HG03175 (cell line): ENCODE results near the gene PCDHB5.
"Not testable (repeated sequence)": the region's sequence is repeated elsewhere in the genome, so short reads cannot be mapped to it uniquely, and the experiment has no call there.

Source experiments
- ATAC-seq: cut with Tn5 transposase; IDR thresholded peaks from one replicate; pipeline ENCODE4 v1.9.1; 2021; ENCODE audit warnings: mild to moderate bottlenecking, moderate library complexity; ENCODE audit not compliant: unreplicated experiment

PCDHB5 gene

DNA sequence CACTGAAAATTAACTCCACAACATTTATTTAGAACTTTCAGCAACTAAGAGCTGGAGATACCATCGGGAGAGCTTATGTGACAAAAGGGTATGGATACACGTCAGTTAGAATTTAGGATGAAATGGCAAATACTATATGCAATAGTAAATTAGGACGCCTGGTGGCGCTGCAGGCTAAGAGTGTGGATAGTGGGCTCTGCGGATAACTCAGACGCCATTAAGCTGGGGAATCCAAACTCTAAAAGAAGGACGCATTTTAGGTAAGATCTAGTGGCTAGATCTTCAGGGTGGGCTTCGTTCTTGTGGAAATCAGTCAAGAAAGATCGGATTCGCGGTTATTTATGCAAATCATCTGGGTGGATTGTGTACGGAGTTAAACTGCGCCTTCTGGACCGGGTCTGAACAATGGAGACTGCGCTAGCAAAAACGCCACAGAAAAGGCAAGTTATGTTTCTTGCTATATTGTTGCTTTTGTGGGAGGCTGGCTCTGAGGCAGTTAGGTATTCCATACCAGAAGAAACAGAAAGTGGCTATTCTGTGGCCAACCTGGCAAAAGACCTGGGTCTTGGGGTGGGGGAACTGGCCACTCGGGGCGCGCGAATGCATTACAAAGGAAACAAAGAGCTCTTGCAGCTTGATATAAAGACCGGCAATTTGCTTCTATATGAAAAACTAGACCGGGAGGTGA is at the start of gene PCDHB5:
Gene PCDHB5, plus strand, starts transcription at position 177 of the 688 bp plus-strand sequence. Its CDS starts 229 bp downstream, at position 406.
- ATAC-seq: no peak

DNA sequence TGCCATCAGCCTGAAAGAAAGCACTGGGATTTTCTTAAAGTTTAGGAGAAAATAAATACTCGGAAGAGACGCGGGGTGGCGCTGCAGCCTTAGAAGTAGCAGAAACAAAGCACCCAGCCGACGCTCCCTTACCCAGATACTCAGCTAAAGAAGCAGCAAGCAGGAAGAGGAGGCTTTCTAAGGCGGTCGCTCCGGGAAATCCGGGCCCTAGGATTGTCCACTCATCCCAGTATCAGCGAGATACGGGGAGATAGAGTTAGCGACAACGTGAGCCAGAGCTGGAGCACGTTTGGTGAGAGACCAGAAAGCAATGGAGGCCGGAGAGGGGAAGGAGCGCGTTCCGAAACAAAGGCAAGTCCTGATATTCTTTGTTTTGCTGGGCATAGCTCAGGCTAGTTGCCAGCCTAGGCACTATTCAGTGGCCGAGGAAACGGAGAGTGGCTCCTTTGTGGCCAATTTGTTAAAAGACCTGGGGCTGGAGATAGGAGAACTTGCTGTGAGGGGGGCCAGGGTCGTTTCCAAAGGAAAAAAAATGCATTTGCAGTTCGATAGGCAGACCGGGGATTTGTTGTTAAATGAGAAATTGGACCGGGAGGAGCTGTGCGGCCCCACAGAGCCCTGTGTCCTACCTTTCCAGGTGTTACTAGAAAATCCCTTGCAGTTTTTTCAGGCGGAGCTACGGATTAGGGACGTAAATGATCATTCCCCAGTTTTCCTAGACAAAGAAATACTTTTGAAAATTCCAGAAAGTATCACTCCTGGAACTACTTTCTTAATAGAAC is 40.3 kb upstream of the PCDHB5 start, which contains the start of gene PCDHB2:
Gene PCDHB2, plus strand, starts transcription at position 135 of the 782 bp plus-strand sequence. Its CDS starts 176 bp downstream, at position 311.
- no peak for ATAC-seq

DNA sequence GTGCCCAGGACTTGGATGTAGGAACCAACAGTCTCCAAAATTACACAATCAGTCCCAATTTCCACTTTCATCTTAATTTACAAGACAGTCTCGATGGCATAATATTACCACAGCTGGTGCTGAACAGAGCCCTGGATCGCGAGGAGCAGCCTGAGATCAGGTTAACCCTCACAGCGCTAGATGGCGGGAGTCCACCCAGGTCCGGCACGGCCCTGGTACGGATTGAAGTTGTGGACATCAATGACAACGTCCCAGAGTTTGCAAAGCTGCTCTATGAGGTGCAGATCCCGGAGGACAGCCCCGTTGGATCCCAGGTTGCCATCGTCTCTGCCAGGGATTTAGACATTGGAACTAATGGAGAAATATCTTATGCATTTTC is 39.8 kb upstream of the PCDHB5 start:
- no peak for ATAC-seq

DNA sequence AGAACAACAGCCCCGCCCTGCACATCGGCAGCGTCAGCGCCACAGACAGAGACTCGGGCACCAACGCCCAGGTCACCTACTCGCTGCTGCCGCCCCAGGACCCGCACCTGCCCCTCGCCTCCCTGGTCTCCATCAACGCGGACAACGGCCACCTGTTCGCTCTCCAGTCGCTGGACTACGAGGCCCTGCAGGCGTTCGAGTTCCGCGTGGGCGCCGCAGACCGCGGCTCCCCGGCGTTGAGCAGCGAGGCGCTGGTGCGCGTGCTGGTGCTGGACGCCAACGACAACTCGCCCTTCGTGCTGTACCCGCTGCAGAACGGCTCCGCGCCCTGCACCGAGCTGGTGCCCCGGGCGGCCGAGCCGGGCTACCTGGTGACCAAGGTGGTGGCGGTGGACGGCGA is 38.8 kb upstream of the PCDHB5 start:
- not testable (repeated sequence) for ATAC-seq

DNA sequence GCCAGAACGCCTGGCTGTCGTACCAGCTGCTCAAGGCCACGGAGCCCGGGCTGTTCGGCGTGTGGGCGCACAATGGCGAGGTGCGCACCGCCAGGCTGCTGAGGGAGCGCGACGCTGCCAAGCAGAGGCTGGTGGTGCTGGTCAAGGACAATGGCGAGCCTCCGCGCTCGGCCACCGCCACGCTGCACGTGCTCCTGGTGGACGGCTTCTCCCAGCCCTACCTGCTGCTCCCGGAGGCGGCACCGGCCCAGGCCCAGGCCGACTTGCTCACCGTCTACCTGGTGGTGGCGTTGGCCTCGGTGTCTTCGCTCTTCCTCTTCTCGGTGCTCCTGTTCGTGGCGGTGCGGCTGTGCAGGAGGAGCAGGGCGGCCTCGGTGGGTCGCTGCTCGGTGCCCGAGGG is 38.4 kb upstream of the PCDHB5 start:
- not testable (repeated sequence) for ATAC-seq

DNA sequence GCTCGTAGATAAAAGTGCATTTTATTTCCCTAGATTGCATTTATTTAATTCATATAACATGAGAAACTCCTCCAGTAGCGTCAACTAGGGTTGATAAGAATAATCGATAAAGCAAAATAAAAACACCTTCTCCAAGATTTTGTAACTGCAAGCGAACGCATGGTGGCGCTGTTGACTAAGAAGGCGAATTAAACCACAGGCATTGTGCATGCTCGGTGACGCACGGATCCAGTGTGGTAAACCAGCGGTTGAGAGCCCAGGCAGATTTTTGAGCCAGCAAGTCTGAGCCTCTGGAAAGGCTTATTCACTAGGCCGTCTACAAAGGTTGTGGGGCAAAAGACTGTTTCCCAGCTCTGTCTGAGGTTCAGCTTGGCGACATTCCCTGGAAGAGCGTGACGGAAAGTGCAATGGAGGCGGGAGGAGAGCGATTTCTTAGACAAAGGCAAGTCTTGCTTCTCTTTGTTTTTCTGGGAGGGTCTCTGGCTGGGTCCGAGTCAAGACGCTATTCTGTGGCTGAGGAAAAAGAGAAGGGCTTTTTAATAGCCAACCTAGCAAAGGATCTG is 34.7 kb upstream of the PCDHB5 start, which contains the start of gene PCDHB3:
Gene PCDHB3, plus strand, starts transcription at position 231 of the 563 bp plus-strand sequence. Its CDS starts 177 bp downstream, at position 408.
- no peak for ATAC-seq

DNA sequence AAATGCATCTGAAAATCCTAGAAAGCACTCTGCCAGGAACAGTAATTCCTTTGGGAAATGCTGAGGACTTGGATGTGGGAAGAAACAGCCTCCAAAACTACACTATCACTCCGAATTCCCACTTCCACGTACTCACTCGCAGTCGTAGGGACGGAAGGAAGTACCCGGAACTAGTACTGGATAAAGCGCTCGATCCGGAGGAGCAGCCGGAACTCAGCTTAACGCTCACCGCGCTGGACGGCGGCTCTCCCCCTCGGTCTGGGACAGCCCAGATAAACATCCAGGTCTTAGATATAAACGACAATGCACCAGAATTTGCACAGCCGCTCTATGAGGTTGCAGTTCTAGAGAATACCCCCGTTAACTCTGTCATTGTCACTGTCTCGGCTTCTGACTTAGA is 33.9 kb upstream of the PCDHB5 start:
- no peak for ATAC-seq

DNA sequence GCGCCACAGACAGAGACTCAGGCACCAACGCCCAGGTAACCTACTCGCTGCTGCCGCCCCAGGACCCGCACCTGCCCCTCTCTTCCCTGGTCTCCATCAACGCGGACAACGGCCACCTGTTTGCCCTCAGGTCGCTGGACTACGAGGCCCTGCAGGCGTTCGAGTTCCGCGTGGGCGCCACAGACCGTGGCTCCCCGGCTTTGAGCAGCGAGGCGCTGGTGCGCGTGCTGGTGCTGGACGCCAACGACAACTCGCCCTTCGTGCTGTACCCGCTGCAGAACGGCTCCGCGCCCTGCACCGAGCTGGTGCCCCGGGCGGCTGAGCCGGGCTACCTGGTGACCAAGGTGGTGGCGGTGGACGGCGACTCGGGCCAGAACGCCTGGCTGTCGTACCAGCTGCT is 32.9 kb upstream of the PCDHB5 start:
- ATAC-seq: not testable (repeated sequence)

DNA sequence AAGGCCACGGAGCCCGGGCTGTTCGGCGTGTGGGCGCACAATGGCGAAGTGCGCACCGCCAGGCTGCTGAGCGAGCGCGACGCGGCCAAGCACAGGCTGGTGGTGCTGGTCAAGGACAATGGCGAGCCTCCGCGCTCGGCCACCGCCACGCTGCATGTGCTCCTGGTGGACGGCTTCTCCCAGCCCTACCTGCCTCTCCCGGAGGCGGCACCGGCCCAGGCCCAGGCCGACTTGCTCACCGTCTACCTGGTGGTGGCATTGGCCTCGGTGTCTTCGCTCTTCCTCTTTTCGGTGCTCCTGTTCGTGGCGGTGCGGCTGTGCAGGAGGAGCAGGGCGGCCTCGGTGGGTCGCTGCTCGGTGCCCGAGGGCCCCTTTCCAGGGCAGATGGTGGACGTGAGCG is 32.5 kb upstream of the PCDHB5 start:
- ATAC-seq: not testable (repeated sequence)

DNA sequence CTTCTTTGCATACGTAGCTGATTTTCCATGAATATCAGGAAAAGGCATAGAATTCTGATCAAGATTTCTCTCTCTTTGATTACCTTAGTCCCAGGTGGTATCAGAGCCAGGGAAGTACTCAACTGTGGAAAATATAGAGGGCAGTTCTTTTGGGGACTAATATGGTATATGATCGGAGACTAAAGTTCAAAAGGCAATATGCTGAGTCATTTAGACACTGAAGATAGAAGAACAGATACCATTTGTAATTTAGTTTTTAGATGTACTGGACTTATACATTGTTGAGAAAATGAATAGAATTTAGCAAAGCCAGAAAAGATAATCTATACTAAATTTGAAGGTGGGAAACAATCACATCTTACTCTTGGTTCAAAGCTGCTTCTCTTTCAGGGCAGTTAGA is 29.7 kb upstream of the PCDHB5 start:
- ATAC-seq: no peak

DNA sequence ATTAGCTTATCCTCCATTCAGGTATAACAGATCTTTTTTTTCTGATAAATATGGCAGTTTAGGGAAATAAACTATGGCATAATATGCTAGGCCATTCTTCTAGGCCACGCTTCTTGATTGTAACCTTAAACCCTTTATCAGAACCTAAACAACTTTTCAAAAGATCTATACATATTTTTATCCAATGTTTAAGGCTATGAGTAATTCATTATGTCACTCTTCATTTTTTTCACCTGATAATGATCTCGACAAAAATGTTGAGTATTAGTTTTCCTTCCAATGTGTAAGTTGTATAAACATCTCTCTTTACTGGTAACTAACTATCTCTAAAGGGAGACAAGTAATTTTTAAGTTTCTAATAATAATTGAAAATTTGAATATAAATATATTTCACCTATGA is 15.8 kb upstream of the PCDHB5 start:
- no peak for ATAC-seq

DNA sequence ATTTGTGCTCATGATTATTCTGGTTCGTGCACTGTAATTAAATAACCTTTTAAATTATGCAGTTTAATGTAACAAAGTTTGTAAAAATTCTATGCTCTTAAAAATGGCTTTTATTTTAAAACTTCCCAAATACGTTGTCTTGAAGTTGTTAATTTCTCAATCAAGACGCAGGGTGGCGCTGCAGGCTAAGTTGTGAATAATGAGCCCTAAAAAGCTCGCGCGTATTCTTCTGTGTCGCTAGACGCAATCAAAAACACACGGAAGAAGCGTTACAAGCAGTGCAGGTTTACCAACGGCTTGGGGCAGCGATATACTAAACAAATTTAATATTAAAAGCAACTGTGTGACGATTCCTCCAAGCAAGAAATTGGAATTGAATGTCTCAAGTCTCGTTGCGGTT is 13.4 kb upstream of the PCDHB5 start, which contains the start of gene PCDHB4:
Gene PCDHB4, plus strand, starts transcription at position 256 of the 400 bp plus-strand sequence. CDS start 181 bp downstream, outside the sequence.
- no peak for ATAC-seq

DNA sequence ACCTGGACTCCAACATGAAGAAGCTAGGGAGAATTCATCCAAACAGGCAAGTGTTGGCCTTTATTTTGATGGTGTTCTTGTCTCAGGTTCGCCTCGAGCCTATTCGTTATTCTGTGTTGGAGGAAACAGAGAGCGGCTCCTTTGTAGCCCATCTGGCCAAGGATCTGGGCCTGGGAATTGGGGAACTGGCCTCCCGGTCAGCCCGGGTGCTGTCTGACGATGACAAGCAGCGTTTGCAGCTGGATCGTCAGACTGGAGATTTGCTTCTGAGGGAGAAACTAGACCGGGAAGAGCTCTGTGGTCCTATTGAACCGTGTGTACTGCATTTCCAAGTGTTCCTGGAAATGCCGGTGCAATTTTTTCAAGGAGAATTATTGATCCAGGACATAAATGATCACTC is 13.0 kb upstream of the PCDHB5 start:
- no peak for ATAC-seq

DNA sequence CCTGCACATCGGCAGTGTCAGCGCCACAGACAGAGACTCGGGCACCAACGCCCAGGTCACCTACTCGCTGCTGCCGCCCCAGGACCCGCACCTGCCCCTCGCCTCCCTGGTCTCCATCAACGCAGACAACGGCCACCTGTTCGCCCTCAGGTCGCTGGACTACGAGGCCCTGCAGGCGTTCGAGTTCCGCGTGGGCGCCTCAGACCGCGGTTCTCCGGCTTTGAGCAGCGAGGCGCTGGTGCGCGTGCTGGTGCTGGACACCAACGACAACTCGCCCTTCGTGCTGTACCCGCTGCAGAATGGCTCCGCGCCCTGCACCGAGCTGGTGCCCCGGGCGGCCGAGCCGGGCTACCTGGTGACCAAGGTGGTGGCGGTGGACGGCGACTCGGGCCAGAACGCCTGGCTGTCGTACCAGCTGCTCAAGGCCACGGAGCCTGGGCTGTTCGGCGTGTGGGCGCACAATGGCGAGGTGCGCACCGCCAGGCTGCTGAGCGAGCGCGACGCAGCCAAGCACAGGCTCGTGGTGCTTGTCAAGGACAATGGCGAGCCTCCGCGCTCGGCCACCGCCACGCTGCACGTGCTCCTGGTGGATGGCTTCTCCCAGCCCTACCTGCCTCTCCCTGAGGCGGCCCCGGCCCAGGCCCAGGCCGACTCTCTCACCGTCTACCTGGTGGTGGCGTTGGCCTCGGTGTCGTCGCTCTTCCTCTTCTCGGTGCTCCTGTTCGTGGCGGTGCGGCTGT is 11.4 kb upstream of the PCDHB5 start:
- ATAC-seq: not testable (repeated sequence)

DNA sequence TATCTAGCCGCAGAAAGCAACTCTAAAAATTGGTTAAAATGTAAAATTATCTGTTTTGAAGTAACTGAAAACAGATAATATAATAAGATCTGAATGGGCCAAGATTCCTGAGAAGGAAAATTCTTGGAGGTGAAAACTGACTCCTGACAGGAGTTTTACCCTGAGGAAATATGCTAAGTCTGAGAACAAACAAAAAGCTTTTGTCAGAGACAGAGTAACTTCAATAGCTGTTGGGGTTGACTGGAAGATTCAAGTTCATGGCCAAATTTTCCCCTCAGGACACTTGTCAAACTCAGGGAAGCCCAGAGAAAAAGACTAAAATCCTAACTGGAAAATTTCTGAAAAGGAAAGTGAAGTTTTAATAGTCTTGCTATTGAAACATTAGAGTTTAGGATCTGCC is 7.7 kb upstream of the PCDHB5 start:
- ATAC-seq: no peak

DNA sequence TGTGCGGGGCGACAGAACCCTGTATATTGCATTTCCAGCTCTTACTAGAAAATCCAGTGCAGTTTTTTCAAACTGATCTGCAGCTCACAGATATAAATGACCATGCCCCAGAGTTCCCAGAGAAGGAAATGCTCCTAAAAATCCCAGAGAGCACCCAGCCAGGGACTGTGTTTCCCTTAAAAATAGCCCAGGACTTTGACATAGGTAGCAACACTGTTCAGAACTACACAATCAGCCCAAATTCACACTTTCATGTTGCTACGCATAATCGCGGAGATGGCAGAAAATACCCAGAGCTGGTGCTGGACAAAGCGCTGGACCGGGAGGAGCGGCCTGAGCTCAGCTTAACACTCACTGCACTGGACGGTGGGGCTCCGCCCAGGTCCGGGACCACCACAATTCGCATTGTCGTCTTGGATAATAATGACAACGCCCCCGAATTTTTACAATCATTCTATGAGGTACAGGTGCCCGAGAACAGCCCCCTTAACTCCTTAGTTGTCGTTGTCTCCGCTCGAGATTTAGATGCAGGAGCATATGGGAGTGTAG is 786 bp downstream of the PCDHB5 start:
- no peak for ATAC-seq

DNA sequence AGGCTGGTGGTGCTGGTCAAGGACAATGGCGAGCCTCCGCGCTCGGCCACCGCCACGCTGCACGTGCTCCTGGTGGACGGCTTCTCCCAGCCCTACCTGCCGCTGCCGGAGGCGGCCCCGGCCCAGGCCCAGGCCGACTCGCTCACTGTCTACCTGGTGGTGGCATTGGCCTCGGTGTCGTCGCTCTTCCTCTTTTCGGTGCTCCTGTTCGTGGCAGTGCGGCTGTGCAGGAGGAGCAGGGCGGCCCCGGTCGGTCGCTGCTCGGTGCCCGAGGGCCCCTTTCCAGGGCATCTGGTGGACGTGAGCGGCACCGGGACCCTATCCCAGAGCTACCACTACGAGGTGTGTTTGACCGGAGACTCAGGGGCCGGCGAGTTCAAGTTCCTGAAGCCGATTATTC is 2.3 kb downstream of the PCDHB5 start:
- not testable (repeated sequence) for ATAC-seq

DNA sequence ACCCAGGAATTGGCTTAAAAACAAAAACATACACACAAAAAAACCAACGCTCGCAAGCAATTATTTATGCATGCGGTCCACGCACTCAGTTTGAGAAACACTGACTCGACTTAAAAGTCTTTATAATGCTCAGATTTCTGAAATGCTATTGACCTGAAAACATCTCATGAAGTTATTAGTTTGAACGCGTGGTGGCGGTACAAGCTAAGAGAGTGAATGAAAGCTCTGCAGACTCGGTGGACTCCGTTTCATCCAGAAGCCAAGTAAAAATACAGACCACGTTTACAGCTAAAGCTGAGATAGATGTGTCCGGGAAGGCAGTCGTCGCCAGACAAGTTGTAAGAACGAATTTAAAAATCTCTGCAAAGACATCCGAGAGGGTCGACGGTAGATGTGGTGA is 14.8 kb downstream of the PCDHB5 start, which contains the start of gene PCDHB6:
Gene PCDHB6, plus strand, starts transcription at position 246 of the 400 bp plus-strand sequence. CDS start 201 bp downstream, outside the sequence.
- ATAC-seq: no peak

DNA sequence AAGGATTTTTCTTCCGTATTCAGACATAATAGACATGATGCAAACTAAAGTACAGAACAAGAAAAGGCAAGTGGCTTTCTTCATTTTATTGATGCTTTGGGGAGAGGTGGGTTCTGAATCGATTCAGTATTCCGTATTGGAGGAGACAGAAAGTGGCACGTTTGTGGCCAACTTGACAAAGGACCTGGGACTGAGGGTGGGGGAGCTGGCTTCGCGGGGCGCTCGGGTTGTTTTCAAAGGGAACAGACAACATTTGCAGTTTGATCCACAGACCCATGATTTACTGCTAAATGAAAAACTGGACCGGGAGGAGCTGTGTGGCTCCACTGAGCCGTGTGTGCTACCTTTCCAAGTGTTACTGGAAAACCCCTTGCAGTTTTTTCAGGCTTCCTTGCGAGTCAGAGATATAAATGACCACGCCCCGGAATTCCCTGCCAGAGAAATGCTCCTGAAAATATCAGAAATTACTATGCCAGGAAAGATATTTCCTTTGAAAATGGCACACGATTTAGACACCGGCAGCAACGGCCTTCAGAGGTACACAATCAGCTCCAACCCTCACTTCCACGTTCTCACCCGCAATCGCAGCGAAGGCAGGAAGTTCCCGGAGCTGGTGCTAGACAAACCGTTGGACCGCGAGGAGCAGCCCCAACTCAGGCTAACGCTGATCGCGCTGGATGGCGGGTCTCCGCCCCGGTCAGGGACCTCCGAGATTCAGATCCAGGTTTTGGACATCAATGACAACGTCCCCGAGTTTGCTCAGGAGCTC is 15.4 kb downstream of the PCDHB5 start:
- no peak for ATAC-seq

DNA sequence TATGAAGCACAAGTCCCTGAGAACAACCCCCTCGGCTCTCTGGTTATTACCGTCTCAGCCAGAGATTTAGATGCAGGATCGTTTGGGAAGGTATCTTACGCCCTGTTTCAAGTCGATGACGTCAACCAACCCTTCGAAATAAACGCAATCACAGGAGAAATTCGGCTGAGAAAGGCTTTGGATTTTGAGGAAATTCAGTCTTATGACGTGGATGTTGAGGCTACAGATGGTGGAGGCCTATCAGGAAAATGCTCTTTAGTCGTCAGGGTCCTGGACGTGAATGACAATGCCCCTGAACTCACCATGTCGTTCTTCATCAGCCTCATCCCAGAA is 16.0 kb downstream of the PCDHB5 start:
- ATAC-seq: no peak
